Measurements from ENCODE around the gene HOXA3.

The HOXA3 gene

DNA sequence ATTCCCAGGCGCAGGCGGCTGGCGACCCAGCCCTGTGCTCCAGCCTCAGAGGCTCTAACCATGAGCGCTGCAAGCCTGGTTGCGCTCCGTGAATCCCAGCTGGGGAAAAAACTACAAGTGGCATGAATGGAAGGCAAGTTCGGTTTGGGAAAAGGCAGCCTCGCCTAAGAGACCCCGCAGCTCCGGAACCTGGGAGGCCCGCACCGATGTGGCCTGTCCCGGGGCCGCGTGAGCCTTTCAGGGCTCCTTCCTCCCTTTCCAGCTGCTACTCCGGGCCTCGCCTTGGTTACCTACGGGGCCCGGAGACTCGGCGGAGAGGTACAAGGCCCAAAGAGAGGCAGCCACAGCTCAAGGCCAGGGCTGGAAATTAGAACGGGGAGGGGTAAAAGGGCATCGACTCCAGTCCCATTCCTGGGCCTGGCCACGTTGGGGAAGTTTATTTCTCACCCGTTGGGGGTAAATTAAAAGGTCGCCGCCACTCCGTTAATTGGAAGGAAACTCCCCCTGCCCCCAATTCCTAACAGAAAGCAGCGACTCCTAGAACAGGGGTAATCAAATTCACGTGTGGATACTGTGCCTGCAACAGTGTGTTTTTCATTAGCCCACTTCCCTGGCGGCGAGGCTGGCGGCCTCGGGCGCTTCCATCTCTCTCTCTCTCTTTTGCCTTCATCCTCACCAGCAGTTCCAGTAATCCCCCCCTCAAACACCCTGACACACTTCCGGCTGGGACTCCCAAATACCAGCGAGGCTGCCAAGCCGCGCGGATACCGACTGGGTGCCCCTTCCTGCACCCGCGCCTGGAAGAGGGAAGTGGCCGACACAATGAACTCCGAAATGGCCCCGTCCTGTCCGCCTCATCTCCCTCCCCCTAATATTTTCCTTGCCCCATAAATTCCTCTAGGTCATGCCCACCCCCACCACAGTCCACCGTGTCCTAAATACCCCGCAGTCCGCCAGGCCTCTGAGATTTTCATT, 14.4 kb upstream of the HOXA3 start:
- no peak for DNase-seq
- H3K36me3 ChIP-seq, result no peaks in the 10 kb centered on the region
- TF ChIP-seq, protein P1, sequence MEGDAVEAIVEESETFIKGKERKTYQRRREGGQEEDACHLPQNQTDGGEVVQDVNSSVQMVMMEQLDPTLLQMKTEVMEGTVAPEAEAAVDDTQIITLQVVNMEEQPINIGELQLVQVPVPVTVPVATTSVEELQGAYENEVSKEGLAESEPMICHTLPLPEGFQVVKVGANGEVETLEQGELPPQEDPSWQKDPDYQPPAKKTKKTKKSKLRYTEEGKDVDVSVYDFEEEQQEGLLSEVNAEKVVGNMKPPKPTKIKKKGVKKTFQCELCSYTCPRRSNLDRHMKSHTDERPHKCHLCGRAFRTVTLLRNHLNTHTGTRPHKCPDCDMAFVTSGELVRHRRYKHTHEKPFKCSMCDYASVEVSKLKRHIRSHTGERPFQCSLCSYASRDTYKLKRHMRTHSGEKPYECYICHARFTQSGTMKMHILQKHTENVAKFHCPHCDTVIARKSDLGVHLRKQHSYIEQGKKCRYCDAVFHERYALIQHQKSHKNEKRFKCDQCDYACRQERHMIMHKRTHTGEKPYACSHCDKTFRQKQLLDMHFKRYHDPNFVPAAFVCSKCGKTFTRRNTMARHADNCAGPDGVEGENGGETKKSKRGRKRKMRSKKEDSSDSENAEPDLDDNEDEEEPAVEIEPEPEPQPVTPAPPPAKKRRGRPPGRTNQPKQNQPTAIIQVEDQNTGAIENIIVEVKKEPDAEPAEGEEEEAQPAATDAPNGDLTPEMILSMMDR (IDR thresholded peaks at IDR 0.05; ENCODE audit: low read depth, low read length), result no peak
- peaks cover 100% of the 10 kb centered on the region for H3K27me3 ChIP-seq
- no peak overlapping the region for H3K4me3 ChIP-seq (ENCODE audit: low read depth, low read length)
- no peaks in the 10 kb centered on the region for H3K4me1 ChIP-seq
- no peaks in the 10 kb centered on the region for H3K9me3 ChIP-seq

DNA sequence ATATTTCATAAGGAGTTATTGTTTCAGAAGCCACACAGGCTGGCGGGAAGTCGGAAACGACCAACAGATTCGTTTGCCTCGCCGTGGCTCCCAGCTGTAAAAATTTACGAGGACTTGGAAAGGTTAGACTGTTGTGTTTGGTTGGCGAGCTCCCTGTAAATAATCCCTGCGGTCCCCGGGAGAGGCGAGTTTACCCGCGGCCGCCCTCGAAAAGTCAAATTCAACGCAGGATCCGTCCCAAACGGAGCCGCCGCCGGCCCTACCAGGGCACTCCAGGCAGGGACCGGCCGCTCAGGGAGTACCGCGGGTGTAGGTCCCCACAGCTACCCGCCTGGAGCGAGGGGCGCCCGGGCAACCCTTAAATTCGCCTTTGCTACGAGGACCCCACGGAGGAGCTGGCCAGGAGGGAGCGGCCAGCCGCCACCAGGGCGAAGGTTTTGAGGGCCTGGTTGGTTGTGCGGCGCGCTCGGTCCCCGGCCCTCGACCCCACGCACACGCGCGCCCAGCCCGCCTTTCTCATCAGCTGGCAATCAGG, 13.7 kb upstream of the HOXA3 start:
- TF ChIP-seq, protein P1 (IDR thresholded peaks at IDR 0.05; ENCODE audit: low read depth, low read length), result no peak
- no peak for DNase-seq
- peaks cover 97% of the 10 kb centered on the region for H3K27me3 ChIP-seq
- H3K9me3 ChIP-seq, result no peaks in the 10 kb centered on the region
- H3K36me3 ChIP-seq, result no peaks in the 10 kb centered on the region
- no peaks in the 10 kb centered on the region for H3K4me1 ChIP-seq
- no peak overlapping the region for H3K4me3 ChIP-seq (ENCODE audit: low read depth, low read length)

DNA sequence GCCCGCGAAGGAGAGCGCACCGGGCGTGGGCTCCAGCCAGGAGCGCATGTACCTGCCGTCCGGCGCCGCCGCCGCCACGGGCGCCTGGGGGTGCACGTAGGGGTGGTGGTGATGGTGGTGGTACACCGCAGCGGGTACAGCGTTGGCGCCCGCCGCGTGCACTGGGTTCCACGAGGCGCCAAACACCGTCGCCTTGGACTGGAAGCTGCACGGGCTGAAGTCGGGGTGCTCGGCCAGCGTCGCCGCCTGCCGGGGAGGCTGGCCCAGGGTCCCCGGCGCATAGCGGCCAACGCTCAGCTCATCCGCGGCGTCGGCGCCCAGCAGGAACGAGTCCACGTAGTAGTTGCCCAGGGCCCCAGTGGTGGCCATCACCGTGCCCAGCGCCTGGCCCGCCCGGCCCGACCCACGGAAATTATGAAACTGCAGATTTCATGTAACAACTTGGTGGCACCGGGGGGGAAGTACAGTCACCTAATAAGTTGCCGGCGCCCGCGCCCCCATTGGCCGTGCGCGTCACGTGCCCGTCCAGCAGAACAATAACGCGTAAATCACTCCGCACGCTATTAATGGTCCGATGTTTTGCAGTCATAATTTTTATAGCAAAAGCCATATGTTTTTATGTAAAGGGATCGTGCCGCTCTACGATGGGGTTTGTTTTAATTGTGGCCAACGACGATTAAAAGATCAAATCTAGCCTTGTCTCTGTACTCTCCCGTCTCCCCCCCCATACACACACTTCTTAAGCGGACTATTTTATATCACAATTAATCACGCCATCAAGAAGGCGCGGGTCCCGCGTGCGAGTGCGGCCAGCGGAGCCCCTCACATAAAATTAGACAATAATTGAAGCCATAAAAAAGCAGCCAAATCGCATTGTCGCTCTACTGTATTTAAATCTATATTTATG, 13.0 kb upstream of the HOXA3 start, which contains the start of gene HOXA9:
HOXA9 (minus strand) TSS at position 449 of the 907 bp plus-strand sequence; CDS start at position 369, 80 bp downstream.
- Histone ChIP-seq H3K9me3 (no peaks in the 10 kb centered on the region), H3K27me3 (peaks cover 97% of the 10 kb centered on the region), H3K4me1 (no peaks in the 10 kb centered on the region), H3K36me3 (no peaks in the 10 kb centered on the region), H3K4me3 (ENCODE audit: low read depth, low read length) (no peak within 1 kb of the TSS)
- TF ChIP-seq, protein P1 (IDR thresholded peaks at IDR 0.05; ENCODE audit: low read depth, low read length), result no peak
- DNase-seq, result no peak

DNA sequence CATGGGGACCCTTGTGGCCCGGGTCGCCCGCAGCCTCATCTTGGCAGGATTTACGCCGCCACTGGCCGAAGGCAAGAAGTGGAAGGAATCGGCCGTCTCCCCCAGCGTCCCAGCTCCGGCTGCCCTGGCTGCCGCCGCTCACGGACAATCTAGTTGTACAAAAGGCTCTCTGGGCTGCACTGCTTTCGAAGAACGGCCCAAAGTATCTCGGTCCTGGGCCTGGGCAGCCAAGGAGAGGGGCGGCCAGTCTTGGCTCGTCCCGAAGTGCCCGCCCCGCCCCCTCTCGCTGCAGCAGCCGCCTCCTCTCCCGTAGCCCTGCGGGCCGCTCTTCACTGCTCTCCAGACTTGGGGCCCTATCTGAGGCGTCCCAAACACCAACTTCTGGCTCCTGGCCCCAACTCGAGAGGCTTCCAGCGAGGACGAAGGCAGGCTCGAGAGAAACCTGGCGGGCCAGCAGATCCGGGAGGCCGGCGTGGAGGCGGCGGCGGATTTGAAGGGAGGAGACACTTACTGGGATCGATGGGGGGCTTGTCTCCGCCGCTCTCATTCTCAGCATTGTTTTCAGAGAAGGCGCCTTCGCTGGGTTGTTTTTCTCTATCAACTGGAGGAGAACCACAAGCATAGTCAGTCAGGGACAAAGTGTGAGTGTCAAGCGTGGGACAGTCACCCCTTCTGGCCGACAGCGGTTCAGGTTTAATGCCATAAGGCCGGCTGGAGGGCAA, 12.1 kb upstream of the HOXA3 start:
- peaks cover 97% of the 10 kb centered on the region for H3K27me3 ChIP-seq
- no peaks in the 10 kb centered on the region for H3K36me3 ChIP-seq
- H3K9me3 ChIP-seq, result no peaks in the 10 kb centered on the region
- no peaks in the 10 kb centered on the region for H3K4me1 ChIP-seq
- no peak for DNase-seq
- TF ChIP-seq, protein P1 (IDR thresholded peaks at IDR 0.05; ENCODE audit: low read depth, low read length), result 0 out of 2 replicates have a peak, but pooled peaks have one; percentile 1
- H3K4me3 ChIP-seq (ENCODE audit: low read depth, low read length), result no peak overlapping the region

GRCh38 chr7:27164045-27164366, 11.6 kb upstream of the HOXA3 start:
- Histone ChIP-seq H3K4me3 (ENCODE audit: low read depth, low read length) (no peak overlapping the region), H3K36me3 (no peaks in the 10 kb centered on the region), H3K4me1 (no peaks in the 10 kb centered on the region), H3K27me3 (peaks cover 97% of the 10 kb centered on the region), H3K9me3 (no peaks in the 10 kb centered on the region)
- DNase-seq, result no peak
- TF ChIP-seq, protein P1 (IDR thresholded peaks at IDR 0.05; ENCODE audit: low read depth, low read length), result 0 out of 2 replicates have a peak, but pooled peaks have one; percentile 2
